A673 (cell line): ENCODE data around the gene FLNC.
A peak's percentile ranks its signal among the peaks of the same experiment; 100 is the strongest.

Source experiments
- CTCF ChIP-seq: fragments of 300-800, 200-600 bp; sonication (generic); conservative IDR thresholded peaks from 2 replicates; pipeline ENCODE4 v1.5.1; 2017; ENCODE audit warnings: low read depth, mild to moderate bottlenecking, antibody characterized with exemption, low read length, moderate library complexity, mixed read lengths
- EZH2 ChIP-seq: fragments of 200-600 bp; sonication (generic); IDR thresholded peaks from 2 replicates; pipeline ENCODE4 v1.6.1; 2017; ENCODE audit warnings: borderline replicate concordance, low read depth, mild to moderate bottlenecking, mixed read lengths, antibody characterized with exemption, low read length; ENCODE audit not compliant: poor library complexity, severe bottlenecking

DNA sequence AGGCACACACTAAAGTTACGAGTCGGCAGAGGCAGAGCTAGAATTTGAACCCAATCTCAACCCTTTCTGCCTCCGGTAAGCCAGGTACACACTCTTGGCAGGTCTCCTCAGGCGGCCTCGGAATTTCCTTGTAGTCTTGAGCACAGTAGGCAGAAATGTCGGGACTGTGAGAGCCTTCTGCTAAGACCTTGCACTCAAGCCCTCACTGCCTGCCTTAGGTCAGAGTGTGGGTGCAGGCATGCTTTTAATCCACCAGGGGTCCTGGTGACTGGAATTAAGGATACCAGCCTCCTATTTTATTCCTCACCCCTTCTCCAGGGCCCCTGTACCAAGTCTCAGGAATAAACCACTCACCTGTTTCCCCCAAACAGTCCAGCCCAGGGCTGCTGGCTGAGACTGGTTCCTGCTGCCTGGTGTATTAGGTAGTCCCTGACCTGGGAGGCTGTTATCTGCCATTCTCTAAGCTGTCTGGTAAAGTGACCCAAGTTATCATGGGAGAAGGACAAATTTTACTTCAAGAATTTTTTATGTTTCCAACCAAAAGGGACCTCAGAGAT, 33.3 kb downstream of the FLNC start:
- peak; percentile 53 for TF ChIP-seq CTCF
- no peak for TF ChIP-seq EZH2
